ENCODE results near the gene NRAP.

NRAP gene

GRCh38 chr10:113557424-113557862 lies 106.4 kb downstream of the NRAP start:
- no peak for DNase-seq (ENCODE audit: extremely low spot score)
- CTCF ChIA-PET: no interaction called here
- POLR2A ChIA-PET: no interaction called here
- no peak for TF ChIP-seq CTCF (IDR thresholded peaks at IDR 0.05; ENCODE audit: control extremely low read depth, extremely low read depth, low read depth, missing control alignments)

GRCh38 chr10:113555751-113556150 lies 108.1 kb downstream of the NRAP start:
- no peak for DNase-seq (ENCODE audit: extremely low spot score)
- ChIA-PET CTCF (interaction anchor here (3.0 to 3.2 kb wide), 2 partner anchors 7 to 12 kb away, joined by 9 to 21 read pairs; no protein-coding TSS in a partner anchor), POLR2A (no interaction called here)
- no peak for TF ChIP-seq CTCF (IDR thresholded peaks at IDR 0.05; ENCODE audit: control extremely low read depth, extremely low read depth, low read depth, missing control alignments)

DNA sequence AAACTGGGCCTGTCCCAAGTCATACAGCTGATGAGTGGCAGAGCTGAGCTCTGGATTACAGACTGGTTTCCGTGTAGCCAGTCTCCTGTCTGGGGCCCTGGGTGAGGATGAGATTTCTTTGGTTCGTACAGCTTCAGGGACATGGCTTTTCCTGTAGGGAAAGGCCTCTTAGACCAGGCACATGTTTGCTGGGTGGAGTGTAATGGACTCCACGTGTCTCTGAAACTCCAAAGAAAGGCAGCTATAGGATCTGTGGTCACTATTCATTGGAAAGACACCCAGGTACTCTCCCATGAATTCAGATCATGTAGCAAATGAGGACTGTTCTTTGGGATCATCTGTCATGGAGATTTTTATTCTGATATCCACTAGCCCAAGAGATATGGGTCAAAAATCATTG lies 108.6 kb downstream of the NRAP start:
- no peak for DNase-seq (ENCODE audit: extremely low spot score)
- TF ChIP-seq CTCF (IDR thresholded peaks at IDR 0.05; ENCODE audit: control extremely low read depth, extremely low read depth, low read depth, missing control alignments): no peak
- CTCF ChIA-PET: interaction anchor here (3.0 to 3.2 kb wide), 2 partner anchors 8 to 11 kb away, joined by 9 to 21 read pairs; no protein-coding TSS in a partner anchor
- POLR2A ChIA-PET: no interaction called here

GRCh38 chr10:113554214-113554613 lies 109.6 kb downstream of the NRAP start:
- TF ChIP-seq CTCF (IDR thresholded peaks at IDR 0.05; ENCODE audit: control extremely low read depth, extremely low read depth, low read depth, missing control alignments): no peak
- ChIA-PET CTCF (interaction anchor here (1.0 to 3.2 kb wide), 5 partner anchors 9 to 33 kb away, joined by 3 to 21 read pairs (median 5); no protein-coding TSS in a partner anchor), POLR2A (no interaction called here)
- DNase-seq (ENCODE audit: extremely low spot score): no peak

- ChIA-PET POLR2A (no interaction called here), CTCF (interaction anchor here (1.0 to 3.2 kb wide), 4 partner anchors 9 to 22 kb away, joined by 4 to 21 read pairs (median 7); no protein-coding TSS in a partner anchor)
- DNase-seq (ENCODE audit: extremely low spot score): no peak
- no peak for TF ChIP-seq CTCF (IDR thresholded peaks at IDR 0.05; ENCODE audit: control extremely low read depth, extremely low read depth, low read depth, missing control alignments)
These were observed 110.7 kb downstream of the NRAP start for GRCh38 chr10:113553149-113553548.

DNA sequence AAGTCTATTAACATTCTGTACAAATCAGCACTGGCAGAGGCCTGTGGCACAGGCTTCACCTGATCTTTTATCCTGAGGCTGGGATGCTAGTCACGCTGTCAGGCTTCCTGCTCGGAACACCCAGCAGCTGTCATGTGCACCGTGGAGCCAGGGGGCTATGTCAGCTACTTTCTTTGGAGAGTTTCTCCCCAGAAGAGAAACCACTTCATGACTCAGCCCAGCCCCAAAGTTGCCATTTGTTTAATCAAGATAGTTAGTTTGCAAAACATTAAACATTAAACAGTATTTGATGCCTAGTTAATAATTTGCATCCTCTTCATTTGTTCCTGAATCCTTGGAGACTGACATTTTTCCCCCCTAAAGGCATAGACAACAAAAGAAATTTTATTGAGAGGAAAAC lies 111.1 kb downstream of the NRAP start, which contains the start of gene HABP2:
Gene HABP2 (plus strand): TSS at position 353 of the 400 bp plus-strand sequence. CDS start 69 bp downstream, outside the sequence.
- no peak for DNase-seq (ENCODE audit: extremely low spot score)
- POLR2A ChIA-PET: no interaction called here
- CTCF ChIA-PET: interaction anchor here (3.0 kb wide), 1 partner anchor 10 kb away, joined by 21 read pairs; no protein-coding TSS in a partner anchor
- no peak for TF ChIP-seq CTCF (IDR thresholded peaks at IDR 0.05; ENCODE audit: control extremely low read depth, extremely low read depth, low read depth, missing control alignments)

Data from GM10248 (cell line).